Medulla oblongata (tissue), 1 donor: ENCODE results near the gene KDM4D.
A peak's percentile ranks its signal among the peaks of the same experiment; 100 is the strongest.
"Not testable (repeated sequence)": the region's sequence is repeated elsewhere in the genome, so short reads cannot be mapped to it uniquely, and the experiment has no call there.

Source experiments
- DNase-seq: peaks from one replicate; pipeline ENCODE4 v3.0.0-alpha.2; 2015; ENCODE audit errors: extremely low spot score

Gene KDM4D

DNA sequence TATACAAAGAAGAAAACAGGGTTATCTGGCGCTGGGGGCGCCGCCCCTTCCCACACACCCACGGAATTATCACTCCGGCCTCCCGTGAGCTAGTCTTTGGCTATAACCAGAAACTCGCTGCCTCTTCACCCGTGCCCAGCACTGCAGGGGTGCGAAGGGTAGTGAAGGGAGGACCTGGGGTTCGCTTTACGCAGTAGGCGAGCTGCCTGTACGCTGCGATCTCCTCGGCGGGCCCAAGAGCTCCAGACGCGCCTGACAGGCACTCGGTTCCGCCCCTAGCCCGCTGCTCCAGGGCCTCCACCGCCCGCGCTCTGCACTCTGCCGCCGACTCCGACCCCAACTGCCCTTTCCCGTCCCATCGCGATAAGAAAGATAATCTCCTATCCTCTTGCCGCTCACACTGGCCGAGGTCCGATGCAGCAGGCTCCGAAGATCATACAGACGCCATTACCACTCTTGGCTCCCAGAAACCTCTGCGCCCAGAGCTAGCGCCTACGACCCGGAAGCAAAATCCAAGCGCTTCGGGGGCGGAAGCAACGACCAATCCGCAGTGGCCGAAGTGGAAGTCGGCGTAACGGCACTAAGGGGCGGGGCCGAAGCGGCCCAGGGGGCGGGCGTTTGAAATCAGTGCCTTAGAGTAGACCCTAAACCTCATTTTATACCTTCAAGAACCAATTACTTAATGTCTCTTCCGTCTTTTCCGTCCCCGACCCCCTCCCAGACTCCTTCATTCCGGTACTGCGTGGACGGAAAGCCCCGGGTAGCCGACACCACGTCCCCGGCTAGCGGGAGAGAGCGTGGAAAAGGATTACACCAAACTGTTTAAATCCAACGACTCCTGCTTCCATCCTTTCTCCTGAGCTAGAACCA, at the start of gene KDM4D, which contains the start of gene CWC15:
Gene KDM4D (plus strand): TSS at position 611 of the 870 bp plus-strand sequence. CDS start 23,664 bp downstream, outside the sequence.
Gene CWC15 (minus strand): TSS at position 458 of the 870 bp plus-strand sequence. CDS start 1,371 bp downstream, outside the sequence.
- peak; percentile 98 for DNase-seq

DNA sequence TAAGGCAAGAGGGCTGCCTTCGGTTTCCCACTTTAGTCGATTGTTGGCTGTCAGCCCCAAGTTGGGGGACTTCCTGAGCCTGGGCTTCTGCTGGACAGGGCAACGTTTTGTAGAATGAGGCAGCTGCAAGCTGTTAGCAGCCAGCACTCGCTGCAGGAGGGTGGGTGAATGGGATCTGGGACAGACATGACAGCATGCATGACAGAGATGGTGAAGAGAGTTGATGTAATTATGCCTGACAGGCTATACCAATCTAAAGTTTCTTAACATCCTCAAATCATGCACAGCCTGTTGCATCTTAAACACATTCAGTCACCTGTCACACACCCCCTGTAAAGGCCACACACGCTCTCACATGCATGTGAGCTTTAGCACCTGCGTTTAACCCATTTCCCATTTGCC, 49.3 kb upstream of the KDM4D start:
- DNase-seq: no peak

DNA sequence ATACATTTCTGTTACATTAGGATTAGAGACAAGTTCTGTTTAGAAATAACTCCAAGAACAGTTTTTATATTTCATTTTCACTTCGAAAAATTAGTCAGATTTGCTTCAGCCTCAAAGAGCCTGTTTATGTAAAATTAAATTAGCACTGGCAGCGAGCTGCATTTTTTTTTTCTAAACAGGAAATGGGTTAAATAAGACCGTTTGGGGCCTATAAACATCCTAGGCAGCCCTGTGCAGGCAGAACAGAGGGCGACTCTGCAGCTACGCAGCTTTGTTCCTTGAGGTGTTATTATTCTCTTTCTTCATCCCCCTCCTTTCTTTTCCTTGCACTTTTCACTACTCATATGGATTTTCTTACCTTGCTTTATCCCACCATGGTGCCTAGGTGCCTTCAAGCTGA, 48.9 kb upstream of the KDM4D start:
- no peak for DNase-seq

DNA sequence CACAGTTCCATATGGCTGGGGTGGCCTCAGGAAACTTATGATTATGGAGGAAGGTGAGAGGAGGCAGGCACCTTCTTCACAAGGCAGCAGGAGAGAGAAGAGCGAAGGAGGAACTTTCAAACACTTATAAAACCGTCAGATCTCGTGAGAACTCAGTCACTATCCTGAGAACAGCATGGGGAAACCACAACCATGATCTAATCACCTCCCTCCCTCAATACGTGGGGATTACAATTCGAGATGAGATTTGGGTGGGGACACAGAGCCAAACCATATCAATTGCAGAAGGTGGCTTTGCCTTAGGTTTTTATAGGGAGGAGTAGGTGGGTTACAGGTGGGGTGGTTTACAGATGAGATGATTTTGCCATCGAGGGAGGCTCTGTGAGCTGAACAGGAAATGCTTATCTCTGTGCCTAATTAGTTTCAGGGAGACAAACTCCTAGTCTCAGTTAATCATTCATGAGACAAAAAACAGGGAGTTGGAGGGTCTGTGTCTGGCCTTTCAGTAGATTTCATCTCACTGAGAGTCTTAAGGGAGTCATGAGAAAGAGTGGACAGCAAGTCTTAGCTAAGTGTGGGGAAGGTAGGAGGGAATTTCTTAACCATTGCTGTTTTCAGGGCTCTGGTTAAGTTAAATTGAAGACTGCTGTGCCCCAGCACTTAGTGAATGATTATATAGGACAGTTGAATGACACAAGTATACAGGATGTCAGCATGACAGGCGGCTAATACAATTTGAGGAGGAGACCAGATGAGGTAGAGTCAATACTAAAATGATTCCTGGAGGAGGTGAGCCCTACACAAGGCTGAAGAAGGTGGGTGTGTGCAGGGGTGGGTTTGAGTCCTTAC, 47.9 kb upstream of the KDM4D start:
- DNase-seq: no peak

DNA sequence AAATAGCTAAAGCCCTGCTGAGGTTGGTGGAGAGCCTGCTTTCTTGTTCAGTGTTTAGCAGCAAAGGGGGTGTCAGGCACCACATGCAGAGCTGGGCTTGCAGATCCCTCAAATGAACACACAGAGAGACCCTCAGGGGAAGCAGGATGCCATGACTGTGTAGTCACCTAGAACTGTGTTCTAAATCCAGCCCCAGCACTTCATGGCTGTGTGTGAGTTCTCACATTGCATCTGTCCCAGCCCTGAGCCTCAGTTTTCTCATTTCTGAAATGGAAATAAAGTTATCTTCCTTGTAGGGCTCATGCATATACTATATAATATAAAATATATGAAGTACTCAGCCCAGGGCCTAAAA, 47.3 kb upstream of the KDM4D start:
- DNase-seq: no peak

DNA sequence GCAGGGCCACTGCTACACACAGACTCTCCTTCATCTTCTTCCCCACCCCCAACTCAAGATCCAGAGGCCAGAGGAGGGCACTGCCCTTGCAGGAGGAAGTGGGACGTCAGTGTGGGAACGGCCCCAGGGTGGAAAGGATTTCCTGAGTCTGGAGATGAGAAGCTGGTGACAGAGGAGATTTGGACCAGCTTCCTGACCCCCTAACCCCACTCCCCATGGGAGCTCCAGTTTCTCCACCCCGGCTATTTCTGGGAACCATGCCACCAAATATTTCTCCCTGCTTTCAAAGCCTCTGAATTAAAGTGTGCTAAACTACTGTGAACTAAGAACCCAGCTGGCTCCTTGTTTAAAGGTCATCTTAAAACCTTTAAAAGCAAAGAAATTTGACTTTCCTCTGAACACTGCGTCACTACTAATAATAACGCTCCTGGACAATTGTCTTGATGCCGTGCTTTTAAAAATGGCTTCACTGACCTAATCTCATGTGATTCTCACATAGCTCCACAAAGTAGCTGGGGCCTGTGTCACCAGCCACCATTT, 46.7 kb upstream of the KDM4D start:
- DNase-seq: peak; percentile 77

DNA sequence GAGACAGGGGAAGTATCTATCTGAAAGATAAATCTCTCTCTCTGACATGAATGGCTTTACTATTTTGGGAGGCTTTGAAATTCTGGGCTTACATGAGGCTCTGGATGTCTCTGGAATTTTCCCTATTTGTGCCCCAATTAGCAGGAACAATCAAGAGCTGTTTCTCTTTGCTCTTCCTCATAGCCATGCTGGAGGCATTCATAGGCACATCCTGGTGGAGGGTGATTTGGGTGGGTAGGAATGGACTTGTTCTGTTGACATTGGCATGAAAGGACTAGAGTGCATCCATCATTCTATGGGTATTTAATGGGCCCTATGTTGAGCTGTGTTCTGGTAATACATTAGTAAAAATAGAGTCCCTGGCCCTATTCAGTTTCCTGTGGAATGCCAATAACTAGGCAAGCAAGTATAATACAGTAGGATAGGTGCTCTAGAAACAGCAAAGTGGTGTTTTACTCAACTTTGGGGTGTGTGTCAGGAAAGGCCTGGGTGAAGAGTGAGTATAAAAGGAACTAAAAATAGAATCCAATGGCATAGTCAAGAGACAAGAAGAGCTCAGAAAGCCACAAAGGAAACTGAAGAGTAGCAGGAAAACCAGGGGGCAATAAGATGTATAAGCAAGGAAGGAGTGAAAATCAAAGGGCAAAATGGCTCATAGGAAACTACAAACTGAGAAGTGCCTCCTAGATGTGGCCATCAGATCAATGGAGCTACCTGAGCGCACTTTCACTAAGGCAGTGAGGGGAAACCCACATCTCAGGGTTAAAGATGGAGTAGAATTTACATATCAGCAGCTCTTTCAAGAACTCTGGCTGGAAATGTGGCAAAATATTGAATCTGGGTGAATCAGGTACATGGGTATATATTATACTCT, 45.2 kb upstream of the KDM4D start:
- DNase-seq: peak; percentile 66

DNA sequence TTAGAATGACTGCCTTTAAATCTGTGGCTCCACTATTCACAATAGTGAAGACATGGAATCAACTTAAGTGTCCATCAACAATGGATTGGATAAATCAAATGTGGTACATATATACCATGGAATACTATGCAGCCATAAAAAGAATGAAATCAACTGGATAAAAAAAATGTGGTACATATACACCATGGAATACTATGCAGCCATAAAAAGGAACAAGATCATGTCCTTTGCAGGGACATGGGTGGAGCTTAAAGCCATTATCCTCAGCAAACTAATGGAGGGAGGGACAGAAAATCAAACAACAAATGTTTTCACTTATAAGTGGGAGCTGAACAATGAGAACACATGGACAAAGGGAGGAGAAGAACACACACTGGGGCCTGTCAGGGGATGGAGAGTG, 41.4 kb upstream of the KDM4D start:
- DNase-seq: not testable (repeated sequence)

DNA sequence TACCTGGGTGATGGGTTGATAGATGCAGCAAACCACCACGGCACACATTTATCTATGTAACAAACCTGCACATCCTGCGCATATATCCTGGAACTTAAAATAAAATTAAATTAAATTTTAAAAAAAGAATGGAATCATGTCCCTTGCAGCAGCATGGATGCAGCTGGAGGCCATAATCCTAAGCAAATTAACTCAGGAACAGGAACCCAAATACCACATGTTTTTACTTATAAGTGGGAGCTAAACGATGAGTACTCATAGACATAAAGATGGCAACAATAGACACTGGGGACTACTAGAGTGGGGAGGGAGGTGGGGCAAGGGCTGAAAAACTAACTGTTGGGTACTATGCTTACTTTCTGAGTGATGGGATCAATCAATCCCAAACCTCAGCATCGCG, 41.0 kb upstream of the KDM4D start:
- DNase-seq: no peak

DNA sequence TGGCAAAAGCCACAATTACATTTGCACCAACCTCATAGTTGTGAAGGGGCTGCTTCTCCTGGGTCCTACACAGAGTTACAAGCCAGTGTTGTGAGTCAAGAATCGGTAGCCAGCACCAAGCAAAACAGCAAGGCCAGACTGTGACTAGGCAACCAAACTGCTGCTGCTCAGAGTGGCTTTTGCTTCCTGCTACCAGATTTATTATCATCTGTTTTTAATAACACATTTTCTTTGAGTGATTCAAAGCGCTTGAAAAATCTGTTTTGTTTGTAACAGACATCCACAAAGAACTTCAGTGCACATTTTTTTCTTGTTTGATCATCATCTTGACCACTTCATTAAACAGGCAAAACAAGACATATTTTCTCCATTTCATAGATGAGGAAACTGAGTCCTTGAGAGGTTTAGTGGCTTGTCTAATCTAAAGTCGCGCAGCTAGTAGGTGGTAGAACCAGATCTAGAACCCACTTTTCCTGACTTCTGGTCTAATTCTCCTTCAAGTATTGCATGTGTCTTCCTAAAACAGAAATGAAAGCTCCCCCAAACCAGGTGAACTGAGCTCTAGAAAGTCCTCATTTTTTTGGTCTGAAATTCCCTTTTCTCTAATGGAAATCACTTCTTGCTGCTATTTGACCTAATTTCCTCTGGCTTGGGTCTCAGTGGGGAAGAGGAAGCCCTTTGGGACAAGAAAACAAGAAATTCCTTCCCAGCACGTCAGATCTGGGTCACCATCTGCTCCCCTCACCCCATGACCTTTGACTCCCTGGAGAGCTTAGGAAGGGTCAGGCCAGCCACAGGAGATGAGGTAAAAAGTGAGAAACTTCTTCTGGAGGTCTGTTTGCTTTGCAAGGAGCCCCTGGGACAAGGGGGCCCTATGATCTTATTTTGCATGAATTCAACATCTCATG, 40.0 kb upstream of the KDM4D start:
- DNase-seq: no peak

DNA sequence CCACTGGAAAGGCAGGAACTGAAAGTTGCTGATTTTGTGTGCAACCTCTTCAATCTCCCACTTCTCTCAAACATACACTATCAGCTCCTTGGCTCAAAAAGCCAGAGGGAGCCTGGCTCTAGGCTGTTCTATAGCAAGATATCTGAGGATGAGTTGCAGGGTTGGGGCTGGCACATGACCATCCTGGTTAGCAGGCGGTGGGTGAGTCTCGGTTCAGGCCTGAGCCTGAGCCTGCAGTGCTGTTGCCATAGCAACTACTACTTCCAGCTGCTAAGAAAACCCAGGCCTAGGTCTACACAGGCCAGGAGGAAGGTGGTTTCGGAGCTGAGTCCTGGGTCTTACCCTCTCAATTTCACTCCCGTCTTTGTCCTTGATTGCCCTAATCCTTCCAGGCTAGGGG, 39.1 kb upstream of the KDM4D start:
- no peak for DNase-seq

DNA sequence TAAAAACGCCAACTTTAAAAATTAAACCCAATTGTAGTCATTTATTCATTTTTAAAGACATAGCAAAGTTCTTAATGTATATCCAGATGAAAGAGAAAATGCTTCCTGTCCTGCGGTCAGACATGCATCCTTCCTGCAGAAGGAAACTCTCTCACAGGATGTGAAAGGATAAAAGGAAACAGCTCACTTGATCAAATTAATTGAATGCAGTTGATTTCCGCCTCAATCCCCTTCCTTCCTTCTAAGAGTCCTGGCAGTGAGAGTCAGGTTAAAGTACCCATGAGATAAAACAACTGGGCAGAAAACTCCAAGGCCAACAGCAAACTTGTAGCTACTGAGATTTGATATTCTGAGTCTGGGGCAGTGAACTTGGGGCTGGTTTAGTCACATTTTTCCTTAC, 38.7 kb upstream of the KDM4D start:
- no peak for DNase-seq

DNA sequence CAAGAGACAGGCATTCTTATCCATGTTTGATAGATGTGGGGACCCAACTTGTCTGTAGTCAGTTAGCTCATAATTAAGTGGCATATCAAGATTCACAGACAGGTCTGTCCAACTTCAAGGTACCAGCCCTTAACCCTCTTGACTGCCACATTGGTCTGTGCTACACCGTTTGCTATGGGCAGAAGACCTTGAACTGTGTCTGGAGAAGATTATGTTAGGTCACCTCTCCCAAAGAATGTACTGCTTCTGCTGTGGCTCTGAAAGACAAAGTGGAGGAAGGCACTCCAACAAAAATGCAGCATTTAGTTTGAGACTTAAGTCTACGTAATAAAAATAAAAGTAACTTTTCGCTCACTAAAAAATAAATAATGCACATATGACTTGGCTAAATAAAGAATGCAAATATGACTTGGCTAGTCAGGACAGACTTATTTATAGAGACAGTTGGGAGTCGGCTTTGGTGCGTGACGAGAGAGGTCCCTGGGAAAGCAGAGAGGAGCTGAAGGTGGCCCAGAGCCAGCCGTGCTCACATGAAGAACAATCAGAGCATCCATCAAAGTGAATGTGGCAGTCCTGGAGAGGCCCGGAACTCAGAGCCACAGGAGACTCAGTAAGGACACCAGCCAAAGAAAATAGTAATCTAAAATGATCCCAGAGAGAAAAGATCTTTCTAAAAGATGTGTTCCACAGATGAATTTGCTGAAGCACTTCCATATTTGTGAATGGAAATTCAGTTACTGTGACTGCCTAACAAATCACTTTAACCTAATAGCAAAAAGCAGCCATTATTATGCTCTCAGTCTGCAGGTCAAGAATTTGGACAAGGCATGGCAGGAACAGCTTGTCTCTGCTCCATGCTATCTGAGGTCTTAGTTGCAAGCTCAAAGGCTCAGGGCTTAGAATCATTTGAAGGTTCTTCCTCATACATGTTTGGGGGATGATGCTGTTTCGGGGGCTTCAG, 35.1 kb upstream of the KDM4D start:
- DNase-seq: no peak

DNA sequence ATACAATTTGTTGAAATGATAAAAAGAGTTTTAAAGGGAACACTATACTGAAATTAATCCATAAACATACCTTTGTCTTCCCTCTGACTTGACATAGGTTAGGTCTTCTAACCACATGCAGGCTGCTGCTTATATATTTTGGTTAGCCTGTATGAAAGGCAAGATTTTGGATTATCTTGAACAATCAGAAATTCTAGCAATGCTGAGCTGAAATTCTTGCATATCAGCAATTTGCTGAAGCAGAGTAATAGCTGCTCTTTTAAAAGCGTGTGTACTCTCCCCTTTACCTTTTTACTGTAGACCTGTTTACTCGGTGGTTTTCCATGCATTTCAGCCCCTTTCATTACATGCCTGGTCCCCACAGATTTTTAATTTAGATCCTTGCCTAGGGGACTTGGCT, 34.2 kb upstream of the KDM4D start:
- no peak for DNase-seq

DNA sequence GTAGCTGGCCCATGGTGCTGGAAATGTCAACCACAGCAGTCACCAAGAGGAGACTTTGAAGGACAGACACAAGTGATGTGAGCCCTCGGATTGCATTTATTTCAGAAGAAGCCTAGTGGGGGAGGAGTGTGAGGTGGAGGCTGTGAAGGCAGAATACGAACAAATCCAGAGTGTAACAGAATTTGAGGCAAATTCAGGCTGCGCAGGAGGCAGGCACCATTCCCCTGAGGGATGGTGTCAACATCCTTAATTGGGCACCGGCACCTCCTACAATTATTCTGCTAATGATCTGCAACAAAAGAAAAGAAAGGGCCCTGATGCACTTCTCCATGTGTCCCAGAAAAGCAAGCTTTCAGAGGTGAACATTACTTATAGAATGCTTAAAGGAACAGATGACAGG, 32.4 kb upstream of the KDM4D start:
- DNase-seq: no peak

DNA sequence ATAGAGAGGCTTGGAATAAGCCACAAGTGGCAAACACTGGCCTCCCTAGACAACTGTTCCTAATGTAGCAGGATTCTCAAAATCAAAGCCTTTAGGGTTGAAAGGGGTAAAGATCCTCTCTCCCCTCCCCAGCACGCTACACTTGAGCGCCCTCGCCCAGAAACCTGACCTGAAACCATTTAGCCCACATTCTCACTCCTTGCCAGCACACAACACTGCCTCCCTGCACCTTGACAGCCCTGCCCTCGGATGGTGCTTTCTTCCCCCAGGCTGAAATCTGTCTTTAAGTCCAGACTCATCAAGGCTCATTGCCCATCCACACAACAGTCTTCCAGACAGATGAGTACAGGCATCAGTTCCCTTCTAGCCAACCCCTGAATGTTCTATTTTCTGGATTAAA, 26.7 kb upstream of the KDM4D start:
- no peak for DNase-seq

DNA sequence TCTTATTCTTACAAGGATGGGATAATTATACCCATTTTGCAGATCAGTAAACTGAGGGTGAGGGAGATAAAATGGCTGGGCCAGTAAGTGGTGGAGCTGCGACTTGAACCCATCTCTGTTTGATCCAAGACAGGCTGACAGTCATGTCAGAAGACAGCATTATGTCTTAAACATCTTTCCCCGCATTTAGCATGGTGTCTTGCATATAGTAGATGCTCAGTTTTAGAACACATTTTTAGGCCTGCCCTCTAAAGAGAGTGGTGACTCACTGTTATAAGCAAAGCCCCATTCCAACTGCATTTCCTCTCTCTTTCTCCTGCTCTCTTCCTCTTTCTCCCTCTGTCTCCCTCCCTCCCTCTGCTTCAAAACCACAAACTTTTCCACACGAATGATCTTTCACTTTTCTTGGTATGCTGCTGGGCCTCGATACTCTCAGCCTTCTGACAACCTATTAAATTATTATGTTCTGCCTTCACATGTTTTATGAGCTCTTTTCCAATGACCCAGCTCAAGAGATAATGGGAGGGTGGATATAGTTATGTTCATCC, 25.4 kb upstream of the KDM4D start:
- no peak for DNase-seq

DNA sequence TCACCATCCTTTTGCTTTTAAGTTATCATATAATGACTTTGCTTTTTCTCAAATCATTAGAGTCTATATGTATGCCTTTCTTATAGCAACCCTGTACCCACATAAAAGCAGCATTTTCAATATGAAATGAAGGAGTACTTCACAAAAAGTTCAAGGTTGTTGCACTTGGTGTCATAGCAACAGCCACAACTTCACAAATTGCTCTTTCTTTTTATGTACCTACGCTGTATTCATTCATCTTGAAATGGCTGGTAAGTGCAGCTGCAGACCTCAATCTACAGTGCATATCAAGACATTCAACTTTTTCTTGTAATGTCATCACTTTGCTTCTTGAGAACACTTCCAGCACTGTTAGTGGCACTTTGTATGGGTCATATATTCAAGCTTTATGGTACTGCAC, 18.8 kb upstream of the KDM4D start:
- no peak for DNase-seq

DNA sequence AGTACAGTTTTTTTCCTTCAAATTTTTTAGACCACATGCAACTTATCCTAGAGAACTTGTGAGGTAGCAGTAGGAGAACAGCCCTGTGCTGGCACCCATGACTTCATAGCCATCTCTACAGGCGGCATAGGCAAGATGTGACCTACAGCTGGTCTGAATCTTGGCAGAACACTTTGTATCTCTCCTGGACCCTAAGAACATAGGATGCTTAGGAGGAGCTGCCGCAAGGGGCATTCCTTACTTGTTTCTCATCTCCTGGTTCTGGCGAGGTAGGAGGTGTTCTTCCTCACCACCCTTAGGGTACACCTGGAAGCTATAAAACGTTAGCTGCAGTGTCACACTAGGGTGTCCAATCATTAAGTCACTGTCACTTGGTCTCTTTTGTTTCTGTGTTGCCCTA, 16.5 kb upstream of the KDM4D start:
- DNase-seq: no peak
